Calu3 (cell line): ENCODE data around the gene ACACA. TPM values are rescaled to one million over a fixed set of nuclear protein-coding genes. Genes with fewer than 3 reads are reported as not detected.

Experiments
- BruUV-seq: library from RNA; stranded (reverse); fragments of 400-500 nt; replicated peaks from 2 replicates; lab custom pipeline; 2021; lab: Mats Ljungman, UMichigan
- CTCF ChIA-PET: fragments of 300-600 bp; sonication (Branson Sonifier 250); formaldehyde crosslinking; loops from one replicate; lab custom pipeline; 2022; ENCODE audit warnings: antibody characterized with exemption; lab: Charles Lee
- DNase-seq: peaks from one replicate; pipeline ENCODE4 v3.0.0; 2022
- H3K27ac Mint-ChIP-seq: one replicate; pipeline ENCODE4 v1.8.0; 2022; ENCODE audit warnings: mixed read lengths; ENCODE audit not compliant: unreplicated experiment
- H3K27me3 Mint-ChIP-seq: one replicate; pipeline ENCODE4 v1.8.0; 2022; ENCODE audit warnings: mixed read lengths; ENCODE audit not compliant: unreplicated experiment
- H3K36me3 Mint-ChIP-seq: one replicate; pipeline ENCODE4 v1.8.0; 2022; ENCODE audit warnings: mild to moderate bottlenecking, moderate library complexity, mixed read lengths; ENCODE audit not compliant: insufficient read depth, unreplicated experiment
- H3K4me1 Mint-ChIP-seq: one replicate; pipeline ENCODE4 v1.8.0; 2022; ENCODE audit warnings: mild to moderate bottlenecking, low read depth, mixed read lengths; ENCODE audit not compliant: unreplicated experiment
- H3K4me3 Mint-ChIP-seq: one replicate; pipeline ENCODE4 v1.8.0; 2022; ENCODE audit warnings: mild to moderate bottlenecking, low read depth, moderate library complexity, mixed read lengths; ENCODE audit not compliant: unreplicated experiment
- H3K9me3 Mint-ChIP-seq: one replicate; pipeline ENCODE4 v1.8.0; 2022; ENCODE audit warnings: low read depth, mixed read lengths; ENCODE audit not compliant: unreplicated experiment
- intact Hi-C: fragments of 100-400 bp; cut with micrococcal nuclease; formaldehyde crosslinking; loops from one replicate; pipeline ENCODE4 v1.10.0; 2022; ENCODE audit not compliant: unreplicated experiment
- total RNA-seq: library from RNA; stranded (reverse); gene quantifications from 2 replicates; pipeline ENCODE4 v1.2.3, GENCODE V29; 2022
- TF ChIP-seq, protein P1 (sequence below): fragments of 200-600 bp; IDR thresholded peaks from one replicate; pipeline ENCODE4 v1.8.0; 2022; ENCODE audit warnings: antibody characterized with exemption; ENCODE audit not compliant: unreplicated experiment

The ACACA gene
- total RNA-seq, 1 experiment from 2014 or later, result 392 TPM

DNA sequence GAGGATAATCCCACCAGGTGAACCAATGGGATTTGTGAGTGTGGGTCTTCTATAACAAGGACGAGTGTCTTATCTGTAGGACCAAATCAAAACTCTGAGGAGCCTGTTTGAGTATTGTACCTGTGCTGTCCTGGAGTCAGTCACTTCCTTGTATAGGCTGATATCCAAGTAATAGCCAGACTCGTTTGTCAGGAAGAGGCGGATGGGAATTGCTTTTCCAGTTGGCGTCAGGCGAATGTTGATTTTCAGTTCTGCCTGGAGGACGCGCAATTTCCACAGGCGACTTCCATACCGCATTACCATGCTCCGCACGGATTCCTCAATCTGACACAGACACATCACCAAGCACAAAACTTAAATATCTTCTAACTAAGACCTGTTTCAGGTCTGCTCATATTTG, 218.5 kb downstream of the ACACA start:
- H3K4me3 Mint-ChIP-seq, result no peak overlapping the region
- TF ChIP-seq, protein P1, sequence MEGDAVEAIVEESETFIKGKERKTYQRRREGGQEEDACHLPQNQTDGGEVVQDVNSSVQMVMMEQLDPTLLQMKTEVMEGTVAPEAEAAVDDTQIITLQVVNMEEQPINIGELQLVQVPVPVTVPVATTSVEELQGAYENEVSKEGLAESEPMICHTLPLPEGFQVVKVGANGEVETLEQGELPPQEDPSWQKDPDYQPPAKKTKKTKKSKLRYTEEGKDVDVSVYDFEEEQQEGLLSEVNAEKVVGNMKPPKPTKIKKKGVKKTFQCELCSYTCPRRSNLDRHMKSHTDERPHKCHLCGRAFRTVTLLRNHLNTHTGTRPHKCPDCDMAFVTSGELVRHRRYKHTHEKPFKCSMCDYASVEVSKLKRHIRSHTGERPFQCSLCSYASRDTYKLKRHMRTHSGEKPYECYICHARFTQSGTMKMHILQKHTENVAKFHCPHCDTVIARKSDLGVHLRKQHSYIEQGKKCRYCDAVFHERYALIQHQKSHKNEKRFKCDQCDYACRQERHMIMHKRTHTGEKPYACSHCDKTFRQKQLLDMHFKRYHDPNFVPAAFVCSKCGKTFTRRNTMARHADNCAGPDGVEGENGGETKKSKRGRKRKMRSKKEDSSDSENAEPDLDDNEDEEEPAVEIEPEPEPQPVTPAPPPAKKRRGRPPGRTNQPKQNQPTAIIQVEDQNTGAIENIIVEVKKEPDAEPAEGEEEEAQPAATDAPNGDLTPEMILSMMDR, result no peak
- no peak for DNase-seq
- no TSS peak for BruUV-seq
- H3K27me3 Mint-ChIP-seq, result no peaks in the 10 kb centered on the region
- H3K27ac Mint-ChIP-seq, result no peak overlapping the region
- no peaks in the 10 kb centered on the region for H3K9me3 Mint-ChIP-seq
- CTCF ChIA-PET, result interaction anchor here (0.5 to 1.1 kb wide), 2 partner anchors 8 to 318 kb away, joined by 3 to 9 read pairs; no protein-coding TSS in a partner anchor
- peaks cover 3% of the 10 kb centered on the region for H3K4me1 Mint-ChIP-seq
- peaks cover 81% of the 10 kb centered on the region for H3K36me3 Mint-ChIP-seq
- intact Hi-C loops, result no loop called here

DNA sequence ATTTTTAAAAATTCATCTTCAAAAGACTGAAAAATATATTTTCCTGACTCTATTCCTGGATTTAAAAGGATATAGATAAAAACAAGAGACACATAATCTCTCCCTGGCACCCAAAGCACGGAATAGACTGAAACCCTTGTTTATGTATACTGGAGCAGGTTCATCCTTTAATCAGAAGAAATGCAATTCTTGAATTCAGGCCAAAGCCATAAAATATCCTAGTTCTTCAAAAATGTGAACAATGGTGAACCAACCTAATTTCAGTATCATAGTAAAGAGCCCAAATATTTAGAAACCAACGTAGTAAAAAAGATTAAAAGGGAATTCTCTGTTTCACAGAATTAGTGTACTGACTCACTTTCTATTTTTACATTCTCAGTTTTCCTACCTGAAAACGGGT, 219.4 kb downstream of the ACACA start:
- peaks cover 76% of the 10 kb centered on the region for H3K36me3 Mint-ChIP-seq
- peaks cover 11% of the 10 kb centered on the region for H3K4me1 Mint-ChIP-seq
- H3K27ac Mint-ChIP-seq, result no peak overlapping the region
- intact Hi-C loops, result no loop called here
- no peak for DNase-seq
- TF ChIP-seq, protein P1, result no peak
- no peaks in the 10 kb centered on the region for H3K27me3 Mint-ChIP-seq
- BruUV-seq, result no TSS peak
- CTCF ChIA-PET, result interaction anchor here (0.7 kb wide), 1 partner anchor 174 kb away, joined by 3 read pairs; no protein-coding TSS in a partner anchor
- no peak overlapping the region for H3K4me3 Mint-ChIP-seq
- no peaks in the 10 kb centered on the region for H3K9me3 Mint-ChIP-seq

DNA sequence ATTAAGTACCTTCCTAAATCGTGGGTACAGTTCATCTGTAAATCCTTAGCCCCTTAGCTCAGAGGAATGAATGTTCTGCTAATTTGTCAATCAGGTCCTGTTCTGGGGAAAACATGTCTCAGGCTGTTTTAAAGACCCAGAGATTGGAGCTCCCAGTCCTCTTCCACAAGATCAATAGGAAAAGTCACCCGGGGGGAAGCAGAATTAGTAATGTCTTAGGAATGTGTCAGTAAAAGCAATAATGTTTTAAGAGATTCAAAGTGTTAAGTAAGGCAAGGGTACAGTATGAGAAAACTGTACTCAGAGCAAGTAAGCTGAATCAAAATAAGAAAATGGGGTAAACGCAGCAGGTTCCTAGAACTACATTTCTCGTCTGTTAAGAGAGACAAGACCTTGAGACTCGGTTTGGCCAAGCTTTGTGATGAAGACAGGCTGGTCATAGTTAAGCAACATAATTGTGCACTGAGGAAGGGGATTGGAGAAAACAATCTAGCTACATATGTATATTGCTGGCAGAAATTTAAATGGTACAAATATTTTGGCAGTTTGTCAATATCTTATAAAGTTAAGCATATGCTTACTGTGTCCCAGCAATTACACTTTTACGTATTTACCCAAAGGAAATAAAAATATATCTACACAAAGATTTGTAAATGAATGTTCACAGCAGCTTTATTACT, 223.7 kb downstream of the ACACA start:
- TF ChIP-seq, protein P1, result no peak

DNA sequence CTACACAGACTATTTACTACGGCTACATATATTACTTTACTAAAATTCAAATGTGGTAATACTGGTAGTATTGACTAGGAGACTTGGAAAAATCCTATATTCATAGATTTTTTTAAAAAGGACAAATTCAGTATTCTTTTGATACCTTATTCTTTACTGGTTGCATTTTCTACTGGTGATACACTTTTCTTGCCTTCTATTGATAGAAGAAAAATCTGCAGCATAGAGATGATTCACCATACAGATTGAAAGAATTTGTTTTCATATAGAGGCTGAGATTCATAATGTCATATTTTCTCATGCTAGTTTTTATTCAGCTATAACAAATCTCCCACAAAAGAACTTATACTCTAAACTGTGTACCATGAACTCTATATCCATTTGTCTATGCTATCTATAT, 226.3 kb downstream of the ACACA start:
- DNase-seq, result no peak
- intact Hi-C loops, result loop anchor here (2.0 kb wide), 1 partner anchor 14 kb away; no protein-coding TSS in a partner anchor
- Mint-ChIP-seq H3K36me3 (peaks cover 58% of the 10 kb centered on the region), H3K4me1 (peaks cover 29% of the 10 kb centered on the region), H3K27ac (no peak overlapping the region), H3K27me3 (no peaks in the 10 kb centered on the region), H3K4me3 (no peak overlapping the region), H3K9me3 (no peaks in the 10 kb centered on the region)
- TF ChIP-seq, protein P1, result no peak
- no TSS peak for BruUV-seq
- CTCF ChIA-PET, result interaction anchor here (1.0 to 1.8 kb wide), 8 partner anchors 10 to 578 kb away, joined by 3 to 8 read pairs (median 4); partner anchors contain the start of gene MRM1

More for the DNA sequence above, 223.7 kb downstream of the ACACA start:
- intact Hi-C loops, result no loop called here
- peak; percentile 53 for DNase-seq
- BruUV-seq, result no TSS peak
- CTCF ChIA-PET, result interaction anchor here (0.5 to 1.5 kb wide), 9 partner anchors 9 to 566 kb away, joined by 3 to 8 read pairs (median 4); no protein-coding TSS in a partner anchor
- Mint-ChIP-seq H3K4me1 (peaks cover 29% of the 10 kb centered on the region), H3K27ac (peak overlapping the region; percentile 4), H3K36me3 (peaks cover 62% of the 10 kb centered on the region), H3K27me3 (no peaks in the 10 kb centered on the region), H3K9me3 (no peaks in the 10 kb centered on the region), H3K4me3 (no peak overlapping the region)
